ENCODE measurements around the gene CHCHD6.

GRCh38 chr3:126857928-126858327 is 153.9 kb downstream of the CHCHD6 start:
- TF ChIP-seq, protein P1, sequence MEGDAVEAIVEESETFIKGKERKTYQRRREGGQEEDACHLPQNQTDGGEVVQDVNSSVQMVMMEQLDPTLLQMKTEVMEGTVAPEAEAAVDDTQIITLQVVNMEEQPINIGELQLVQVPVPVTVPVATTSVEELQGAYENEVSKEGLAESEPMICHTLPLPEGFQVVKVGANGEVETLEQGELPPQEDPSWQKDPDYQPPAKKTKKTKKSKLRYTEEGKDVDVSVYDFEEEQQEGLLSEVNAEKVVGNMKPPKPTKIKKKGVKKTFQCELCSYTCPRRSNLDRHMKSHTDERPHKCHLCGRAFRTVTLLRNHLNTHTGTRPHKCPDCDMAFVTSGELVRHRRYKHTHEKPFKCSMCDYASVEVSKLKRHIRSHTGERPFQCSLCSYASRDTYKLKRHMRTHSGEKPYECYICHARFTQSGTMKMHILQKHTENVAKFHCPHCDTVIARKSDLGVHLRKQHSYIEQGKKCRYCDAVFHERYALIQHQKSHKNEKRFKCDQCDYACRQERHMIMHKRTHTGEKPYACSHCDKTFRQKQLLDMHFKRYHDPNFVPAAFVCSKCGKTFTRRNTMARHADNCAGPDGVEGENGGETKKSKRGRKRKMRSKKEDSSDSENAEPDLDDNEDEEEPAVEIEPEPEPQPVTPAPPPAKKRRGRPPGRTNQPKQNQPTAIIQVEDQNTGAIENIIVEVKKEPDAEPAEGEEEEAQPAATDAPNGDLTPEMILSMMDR (IDR thresholded peaks at IDR 0.05; ENCODE audit: low read depth, low read length): no peak
- no peak for TF ChIP-seq EZH2phosphoT487 (IDR thresholded peaks at IDR 0.05; ENCODE audit: low read depth)
